ENCODE results near the gene GRM8. TPM values are rescaled to one million over a fixed set of nuclear protein-coding genes. Genes with fewer than 3 reads are reported as not detected.
"Not testable (repeated sequence)": the region's sequence is repeated elsewhere in the genome, so short reads cannot be mapped to it uniquely, and the experiment has no call there.

Gene GRM8
- total and polyA plus RNA-seq, 9 of the 15 experiments (the other 6 are each of a cell fraction or from before 2014, with no cell fraction given): 0.13 TPM; not detected in 7

GRCh38 chr7:126881315-126881714 is 371.4 kb downstream of the GRM8 start (continued):
- TF ChIP-seq FOXP4 (CRISPR knock-in tag; IDR thresholded peaks at IDR 0.05; ENCODE audit: borderline replicate concordance) (no peak), GABPA (tag; conservative IDR thresholded peaks at IDR 0.05; ENCODE audit: low read depth) (no peak), FOXA3 (CRISPR knock-in tag; conservative IDR thresholded peaks at IDR 0.05 in 1 of 2, IDR thresholded peaks at IDR 0.05 in 1 of 2) (no peak)

GRCh38 chr7:126876536-126876935 is 376.2 kb downstream of the GRM8 start:
- POLR2A ChIA-PET; DNase-seq (ENCODE audit: extremely low read depth in 1 of 4, low spot score in 3 of 4); H3K4me1 ChIP-seq (replicated peaks in 1 of 2; ENCODE audit: control insufficient read depth in 2 of 2, insufficient read depth in 2 of 2, low read length in 2 of 2); ATAC-seq; H4K20me1 ChIP-seq (replicated peaks; ENCODE audit: control insufficient read depth, insufficient read depth, low read length); FAIRE-seq; CTCF ChIA-PET (ENCODE audit: low intra/inter-chr PET ratio); in situ Hi-C loops (cut with MboI); H2AFZ ChIP-seq (ENCODE audit: low read depth, low read length); intact Hi-C loops (cut with micrococcal nuclease); H3K27me3 ChIP-seq (ENCODE audit: control insufficient read depth in 2 of 2, insufficient read depth in 2 of 2, low read length in 2 of 2); H3K4me2 ChIP-seq (ENCODE audit: insufficient read depth, low read length); H3K4me3 ChIP-seq; H3K9ac ChIP-seq (ENCODE audit: insufficient read depth in 1 of 2, low read depth in 2 of 2, low read length in 2 of 2); H3K79me2 ChIP-seq (ENCODE audit: control insufficient read depth, insufficient read depth, low read length); H3K9me3 ChIP-seq (replicated peaks; ENCODE audit: control insufficient read depth, insufficient read depth, low read depth, low read length); H3K27ac ChIP-seq (ENCODE audit: extremely low read depth, low read depth, low read length); BruUV-seq (replicated peaks); H3K9me1 ChIP-seq (ENCODE audit: control insufficient read depth, insufficient read depth, low read length); H3K36me3 ChIP-seq (ENCODE audit: control insufficient read depth, insufficient read depth, low read length): not testable (repeated sequence)
- WGBS (ENCODE audit: insufficient coverage, low coverage, missing lambda C conversion rate): 0% methylated on average over 3 of the region's 3 CpGs

Data from K562 (cell line).